Transverse colon (tissue), 4 donors: ENCODE results near the gene ADGRB2. TPM values are rescaled to one million over a fixed set of nuclear protein-coding genes. Genes with fewer than 3 reads are reported as not detected.

Source experiments
- DNase-seq: peaks from one replicate; pipeline ENCODE4 v3.0.0-alpha.2; 2019
- H3K27ac ChIP-seq, 4 donors: fragments of 200-600 bp; sonication (generic); 2 replicates each; pipeline ENCODE4 v1.5.1; 2016 to 2018; ENCODE audit warnings: inconsistent platforms in 4 of 4
- H3K27me3 ChIP-seq: fragments of 200-600 bp; sonication (generic); 2 replicates; pipeline ENCODE4 v1.5.1; 2017; ENCODE audit warnings: inconsistent platforms
- H3K36me3 ChIP-seq, 4 donors: fragments of 200-600 bp; sonication (generic); 2 replicates each; pipeline ENCODE4 v1.5.1; 2017 to 2019; ENCODE audit warnings: inconsistent platforms in 4 of 4
- H3K4me1 ChIP-seq, 4 donors: fragments of 200-600 bp; sonication (generic); 2 replicates each; pipeline ENCODE4 v1.5.1; 2017 to 2020; ENCODE audit warnings: inconsistent platforms in 4 of 4
- H3K4me3 ChIP-seq, 4 donors: fragments of 200-600 bp; sonication (generic); 1 replicate in 1 of 4; 2 replicates in 3 of 4; pipeline versions ENCODE4 v1.5.1 to v1.6.1; 2017 to 2019; ENCODE audit warnings: inconsistent platforms in 4 of 4
- H3K9me3 ChIP-seq, 2 donors: fragments of 200-600 bp; sonication (generic); 2 replicates each; pipeline ENCODE4 v1.5.1; 2017 to 2019; ENCODE audit warnings: inconsistent platforms in 2 of 2
- EP300 ChIP-seq: sonication (generic); formaldehyde crosslinking; IDR thresholded peaks from one replicate; pipeline ENCODE4 v1.6.1; 2017; ENCODE audit warnings: antibody characterized with exemption, low read depth
- POLR2A ChIP-seq: fragments of 450-650 bp; IDR thresholded peaks from one replicate; pipeline ENCODE4 v1.6.1; 2016; ENCODE audit warnings: antibody characterized with exemption, mild to moderate bottlenecking, moderate library complexity
- POLR2AphosphoS5 ChIP-seq, 3 donors: sonication (generic); formaldehyde crosslinking; IDR thresholded peaks; one replicate each; pipeline ENCODE4 v1.6.1; 2016; ENCODE audit warnings: antibody characterized with exemption in 3 of 3
- WGBS, 2 donors: methylation state at CpG; one replicate each; pipeline ENCODE4 v1.1.5; 2018; ENCODE audit warnings: low coverage in 1 of 2; 5-methylcytosine and 5-hydroxymethylcytosine counted together
- in situ Hi-C, 4 donors: fragments of 200-750 bp; cut with MboI; loops; one replicate each; pipeline versions ENCODE4 v1.15.0 to v1.15.1; 2017; ENCODE audit warnings: low sequenced_read_pairs in 3 of 4, low pct_ligation_motif_present in 1 of 4, low pct_unique_long_range_greater_than_20kb in 1 of 4
- intact Hi-C: fragments of 100-400 bp; cut with DNase I; formaldehyde crosslinking; loops from one replicate; pipeline ENCODE4 v1.15.1; 2023; ENCODE audit warnings: low total_unique reads
- total RNA-seq, 4 donors: library from RNA; depleted of rRNA; stranded (reverse); fragments of >200 nt; gene quantifications; one replicate each; pipeline ENCODE4 v1.1.0, GENCODE V29; 2016
- TF ChIP-seq, protein P1 (sequence below), 5 experiments: fragments of 200-600 bp in 3 of 5; fragments of 450-650 bp in 2 of 5; sonication (generic) in 3 of 5; IDR thresholded peaks; 1 replicate in 2 of 5; 2 replicates in 3 of 5; pipeline ENCODE4 v1.5.1; 2016 to 2017; ENCODE audit warnings: antibody characterized with exemption in 5 of 5, inconsistent platforms in 3 of 5, mild to moderate bottlenecking in 2 of 5, moderate library complexity in 1 of 5

Gene ADGRB2
- total RNA-seq, 4 donors from 2014 or later: 0.55 to 4.2 (median 1.1) TPM; not detected in 1

DNA sequence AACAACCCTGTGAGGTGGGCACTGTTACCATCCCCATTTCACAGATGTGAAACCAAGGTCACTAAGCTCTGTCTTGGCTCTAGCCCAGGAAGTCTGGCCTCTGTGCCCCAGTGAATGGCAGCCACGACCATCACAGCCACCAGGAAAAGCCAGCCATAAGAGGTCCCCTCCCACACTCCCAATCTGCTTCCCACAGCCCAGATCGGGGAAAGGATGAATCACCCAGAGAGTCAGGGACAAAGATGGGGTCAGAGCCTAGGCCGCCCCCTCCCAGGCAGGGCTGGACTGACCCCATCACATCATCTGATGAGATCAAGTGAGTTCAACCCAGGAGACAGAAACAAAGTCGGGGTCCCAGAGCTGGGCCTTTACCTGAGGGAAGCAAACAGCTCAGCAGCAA is 37.4 kb downstream of the ADGRB2 start:
- DNase-seq: no peak
- intact Hi-C loops: no loop called here
- 63 to 80% methylated on average over 1 to 4 of the region's 4 CpGs for WGBS, 2 donors
- in situ Hi-C loops: no loop called here
- TF ChIP-seq, protein P1, sequence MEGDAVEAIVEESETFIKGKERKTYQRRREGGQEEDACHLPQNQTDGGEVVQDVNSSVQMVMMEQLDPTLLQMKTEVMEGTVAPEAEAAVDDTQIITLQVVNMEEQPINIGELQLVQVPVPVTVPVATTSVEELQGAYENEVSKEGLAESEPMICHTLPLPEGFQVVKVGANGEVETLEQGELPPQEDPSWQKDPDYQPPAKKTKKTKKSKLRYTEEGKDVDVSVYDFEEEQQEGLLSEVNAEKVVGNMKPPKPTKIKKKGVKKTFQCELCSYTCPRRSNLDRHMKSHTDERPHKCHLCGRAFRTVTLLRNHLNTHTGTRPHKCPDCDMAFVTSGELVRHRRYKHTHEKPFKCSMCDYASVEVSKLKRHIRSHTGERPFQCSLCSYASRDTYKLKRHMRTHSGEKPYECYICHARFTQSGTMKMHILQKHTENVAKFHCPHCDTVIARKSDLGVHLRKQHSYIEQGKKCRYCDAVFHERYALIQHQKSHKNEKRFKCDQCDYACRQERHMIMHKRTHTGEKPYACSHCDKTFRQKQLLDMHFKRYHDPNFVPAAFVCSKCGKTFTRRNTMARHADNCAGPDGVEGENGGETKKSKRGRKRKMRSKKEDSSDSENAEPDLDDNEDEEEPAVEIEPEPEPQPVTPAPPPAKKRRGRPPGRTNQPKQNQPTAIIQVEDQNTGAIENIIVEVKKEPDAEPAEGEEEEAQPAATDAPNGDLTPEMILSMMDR (IDR thresholded peaks at IDR 0.05): no peak
- TF ChIP-seq POLR2A (no peak), POLR2AphosphoS5 (IDR thresholded peaks at IDR 0.05) (no peak), EP300 (no peak)
- Histone ChIP-seq H3K4me1 (no peaks in the 10 kb centered on the region), H3K4me3 (no peak overlapping the region), H3K9me3 (no peaks in the 10 kb centered on the region), H3K36me3 (no peaks in the 10 kb centered on the region), H3K27me3 (no peaks in the 10 kb centered on the region), H3K27ac (no peak overlapping the region)

DNA sequence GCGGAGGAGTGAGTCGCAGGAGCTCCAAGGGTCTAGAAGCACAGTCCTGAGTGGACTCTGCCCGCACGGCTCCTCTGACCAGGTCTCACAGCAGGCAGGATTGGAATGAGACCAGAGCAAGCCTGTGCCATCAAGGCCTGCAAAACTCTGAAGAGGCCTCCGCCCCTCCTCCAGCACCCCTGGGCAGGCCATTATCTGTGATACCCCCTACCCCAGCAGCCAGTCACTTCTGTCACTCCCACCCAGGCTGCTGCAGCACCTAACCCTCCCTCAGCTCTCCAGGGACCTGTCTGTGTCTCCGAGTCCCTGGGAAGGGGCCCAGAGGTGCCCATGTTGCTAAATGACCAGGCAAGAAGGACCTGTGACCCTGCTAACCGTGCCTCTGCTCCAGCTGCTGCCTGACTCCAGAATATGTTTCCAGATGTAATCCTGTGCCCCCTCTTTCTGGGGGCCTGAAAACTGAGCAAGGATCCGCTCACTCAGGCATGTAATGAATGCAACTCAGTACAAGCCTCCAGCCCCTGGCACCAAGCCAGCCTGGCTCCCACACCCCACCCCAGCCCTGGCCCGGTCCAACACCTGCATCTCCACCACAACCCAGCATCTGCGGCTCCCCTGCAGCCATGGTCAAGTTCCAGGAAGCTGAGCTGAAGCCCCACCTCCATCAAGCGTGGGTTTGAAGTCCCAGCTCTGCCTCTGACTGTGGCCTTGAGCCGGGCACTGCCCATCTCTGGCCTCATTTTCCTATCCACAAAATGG is 38.2 kb downstream of the ADGRB2 start:
- Histone ChIP-seq H3K36me3 (no peaks in the 10 kb centered on the region), H3K4me1 (no peaks in the 10 kb centered on the region), H3K27me3 (peaks cover 1% of the 10 kb centered on the region), H3K4me3 (no peak overlapping the region), H3K9me3 (no peaks in the 10 kb centered on the region), H3K27ac (no peak overlapping the region)
- 73% methylated on average over 12 of the region's 12 CpGs; no CpG with 5 or more reads in 1 of the 2 donors for WGBS, 2 donors
- TF ChIP-seq POLR2AphosphoS5 (IDR thresholded peaks at IDR 0.05) (no peak), EP300 (no peak), POLR2A (no peak)
- TF ChIP-seq, protein P1 (IDR thresholded peaks at IDR 0.05): no peak
- intact Hi-C loops (no loop called here), in situ Hi-C loops (no loop called here)
- DNase-seq: peak; percentile 66

DNA sequence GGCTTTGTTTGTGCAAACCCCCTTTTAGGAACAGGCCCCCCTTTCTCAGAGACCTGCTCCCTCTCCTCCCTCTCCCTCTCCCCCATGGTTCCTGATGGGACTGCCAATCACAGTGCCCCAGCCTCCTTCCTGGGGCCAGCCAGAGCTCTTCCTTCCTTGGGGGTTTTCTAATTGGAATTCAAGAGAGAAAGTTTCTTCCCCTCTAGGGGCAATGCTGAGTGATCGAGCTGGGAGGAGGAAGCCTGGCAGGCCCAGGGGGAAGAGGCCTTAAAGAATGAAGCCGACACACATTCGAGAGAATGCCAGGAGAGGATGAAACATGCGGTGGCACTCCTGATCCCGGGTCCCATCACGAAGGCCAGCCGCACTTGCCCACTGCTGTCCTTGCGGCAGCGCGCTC is 39.0 kb downstream of the ADGRB2 start:
- Histone ChIP-seq H3K4me3 (no peak overlapping the region), H3K36me3 (no peaks in the 10 kb centered on the region), H3K27ac (no peak overlapping the region), H3K4me1 (no peaks in the 10 kb centered on the region), H3K9me3 (no peaks in the 10 kb centered on the region), H3K27me3 (peaks cover 6% of the 10 kb centered on the region)
- WGBS, 2 donors: 79% methylated on average over 10 of the region's 10 CpGs; no CpG with 5 or more reads in 1 of the 2 donors
- no peak for DNase-seq
- intact Hi-C loops (no loop called here), in situ Hi-C loops (no loop called here)
- TF ChIP-seq POLR2AphosphoS5 (IDR thresholded peaks at IDR 0.05) (no peak), POLR2A (no peak), EP300 (no peak)
- TF ChIP-seq, protein P1 (IDR thresholded peaks at IDR 0.05): no peak

GRCh38 chr1:31723828-31724359 is 40.2 kb downstream of the ADGRB2 start:
- H3K27me3 ChIP-seq: peaks cover 6% of the 10 kb centered on the region
- TF ChIP-seq POLR2AphosphoS5 (IDR thresholded peaks at IDR 0.05): no peak
- TF ChIP-seq, protein P1 (IDR thresholded peaks at IDR 0.05): no peak
- no peak for TF ChIP-seq POLR2A
- no peak for TF ChIP-seq EP300
- no peak overlapping the region for H3K27ac ChIP-seq
- in situ Hi-C loops (no loop called here), intact Hi-C loops (no loop called here)
- no peaks in the 10 kb centered on the region for H3K4me1 ChIP-seq
- H3K9me3 ChIP-seq: no peaks in the 10 kb centered on the region
- H3K36me3 ChIP-seq: no peaks in the 10 kb centered on the region
- H3K4me3 ChIP-seq: no peak overlapping the region
- 7 to 46% methylated on average over 2 to 5 of the region's 5 CpGs for WGBS, 2 donors
- DNase-seq: peak; percentile 72
